GM12875 (cell line): Measurements from ENCODE around the gene MYL9.

Experiments
- H3K4me3 ChIP-seq: one replicate; pipeline ENCODE4 v1.5.1; 2011; ENCODE audit warnings: low read depth, low read length, control low read depth
- TF ChIP-seq, protein P1 (sequence below): IDR thresholded peaks from 2 replicates; pipeline ENCODE4 v1.5.1; 2011; ENCODE audit warnings: low read depth, mild to moderate bottlenecking, control low read depth, inconsistent platforms, low read length, moderate library complexity, borderline replicate concordance; ENCODE audit not compliant: insufficient read depth

MYL9 gene

GRCh38 chr20:36569847-36570429, 28.6 kb downstream of the MYL9 start:
- no peak overlapping the region for H3K4me3 ChIP-seq
- TF ChIP-seq, protein P1, sequence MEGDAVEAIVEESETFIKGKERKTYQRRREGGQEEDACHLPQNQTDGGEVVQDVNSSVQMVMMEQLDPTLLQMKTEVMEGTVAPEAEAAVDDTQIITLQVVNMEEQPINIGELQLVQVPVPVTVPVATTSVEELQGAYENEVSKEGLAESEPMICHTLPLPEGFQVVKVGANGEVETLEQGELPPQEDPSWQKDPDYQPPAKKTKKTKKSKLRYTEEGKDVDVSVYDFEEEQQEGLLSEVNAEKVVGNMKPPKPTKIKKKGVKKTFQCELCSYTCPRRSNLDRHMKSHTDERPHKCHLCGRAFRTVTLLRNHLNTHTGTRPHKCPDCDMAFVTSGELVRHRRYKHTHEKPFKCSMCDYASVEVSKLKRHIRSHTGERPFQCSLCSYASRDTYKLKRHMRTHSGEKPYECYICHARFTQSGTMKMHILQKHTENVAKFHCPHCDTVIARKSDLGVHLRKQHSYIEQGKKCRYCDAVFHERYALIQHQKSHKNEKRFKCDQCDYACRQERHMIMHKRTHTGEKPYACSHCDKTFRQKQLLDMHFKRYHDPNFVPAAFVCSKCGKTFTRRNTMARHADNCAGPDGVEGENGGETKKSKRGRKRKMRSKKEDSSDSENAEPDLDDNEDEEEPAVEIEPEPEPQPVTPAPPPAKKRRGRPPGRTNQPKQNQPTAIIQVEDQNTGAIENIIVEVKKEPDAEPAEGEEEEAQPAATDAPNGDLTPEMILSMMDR, result no peak

GRCh38 chr20:36571564-36572504, 30.5 kb downstream of the MYL9 start:
- peak overlapping the region; percentile 58 for H3K4me3 ChIP-seq
- TF ChIP-seq, protein P1, result no peak

GRCh38 chr20:36572701-36573102, 31.4 kb downstream of the MYL9 start:
- peak overlapping the region; percentile 58 for H3K4me3 ChIP-seq
- TF ChIP-seq, protein P1, result no peak

DNA sequence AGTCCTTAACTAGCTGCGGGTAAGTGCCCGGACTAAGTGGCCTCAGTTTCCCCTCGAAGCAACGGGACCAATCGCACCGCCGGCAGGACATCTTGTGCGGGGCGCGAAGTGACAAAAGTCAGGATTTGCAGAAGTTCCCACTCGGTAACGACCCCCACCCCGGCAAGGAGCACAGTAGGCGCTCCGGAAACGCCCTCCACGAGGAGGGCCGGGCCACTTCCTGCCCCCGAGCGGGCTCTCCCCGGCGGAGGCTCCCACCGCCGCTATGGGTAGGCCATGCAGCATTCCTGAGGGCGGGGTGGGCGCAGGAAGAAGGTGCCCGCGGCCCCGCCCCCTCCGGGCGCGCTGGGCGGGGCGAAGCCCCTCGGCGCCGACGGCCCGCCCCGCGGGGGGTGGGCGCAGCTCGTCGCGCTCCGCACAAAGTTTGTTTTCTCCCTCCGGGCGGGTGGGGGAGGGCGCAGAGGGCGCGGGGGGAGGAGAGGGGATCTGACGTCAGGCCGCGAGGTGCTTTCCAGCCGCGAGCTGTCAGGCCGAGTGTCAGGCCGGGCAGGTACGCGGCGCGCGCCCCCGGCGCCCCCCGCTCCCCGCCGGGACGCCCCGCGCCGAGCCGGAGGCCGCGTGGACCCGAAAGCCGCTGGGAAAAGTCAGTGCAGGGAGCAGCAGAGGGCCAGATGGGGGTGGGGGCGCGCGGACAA, 31.9 kb downstream of the MYL9 start, which contains the start of gene TGIF2:
Gene TGIF2, plus strand, starts transcription at position 495 of the 695 bp plus-strand sequence. CDS start 5,178 bp downstream, outside the sequence.
- peak within 1 kb of the TSS; percentile 87 for H3K4me3 ChIP-seq
- TF ChIP-seq, protein P1, result no peak

DNA sequence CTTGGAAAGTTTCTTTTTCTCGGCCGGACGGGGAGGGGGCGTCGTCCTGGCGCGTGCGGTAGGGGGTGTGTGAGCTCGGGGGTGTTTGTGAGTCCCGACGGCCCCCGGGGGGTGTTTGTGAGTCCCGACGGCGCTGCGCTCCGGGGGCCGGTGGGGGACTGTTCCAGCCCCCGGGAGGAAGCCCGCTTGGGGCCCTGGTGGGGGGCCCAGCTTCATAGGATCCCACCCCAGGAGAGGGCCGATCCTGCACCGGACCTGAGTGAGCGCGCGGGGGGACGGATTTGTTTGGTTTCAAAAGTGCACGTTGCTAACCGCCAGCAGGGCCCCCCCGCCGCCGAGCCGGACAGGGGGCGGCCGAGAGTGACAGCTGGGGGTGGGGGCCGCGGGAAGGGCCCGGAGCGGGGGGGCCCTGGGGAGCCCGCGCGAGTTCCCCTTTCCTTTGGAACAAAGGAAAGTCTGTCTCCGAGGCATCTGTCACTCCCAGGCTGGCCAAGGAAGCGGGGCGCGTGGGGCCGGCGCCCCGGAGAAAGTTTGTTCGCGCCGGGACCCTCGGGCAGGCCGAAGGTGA, 32.6 kb downstream of the MYL9 start:
- H3K4me3 ChIP-seq, result peak overlapping the region; percentile 87
- TF ChIP-seq, protein P1, result no peak

DNA sequence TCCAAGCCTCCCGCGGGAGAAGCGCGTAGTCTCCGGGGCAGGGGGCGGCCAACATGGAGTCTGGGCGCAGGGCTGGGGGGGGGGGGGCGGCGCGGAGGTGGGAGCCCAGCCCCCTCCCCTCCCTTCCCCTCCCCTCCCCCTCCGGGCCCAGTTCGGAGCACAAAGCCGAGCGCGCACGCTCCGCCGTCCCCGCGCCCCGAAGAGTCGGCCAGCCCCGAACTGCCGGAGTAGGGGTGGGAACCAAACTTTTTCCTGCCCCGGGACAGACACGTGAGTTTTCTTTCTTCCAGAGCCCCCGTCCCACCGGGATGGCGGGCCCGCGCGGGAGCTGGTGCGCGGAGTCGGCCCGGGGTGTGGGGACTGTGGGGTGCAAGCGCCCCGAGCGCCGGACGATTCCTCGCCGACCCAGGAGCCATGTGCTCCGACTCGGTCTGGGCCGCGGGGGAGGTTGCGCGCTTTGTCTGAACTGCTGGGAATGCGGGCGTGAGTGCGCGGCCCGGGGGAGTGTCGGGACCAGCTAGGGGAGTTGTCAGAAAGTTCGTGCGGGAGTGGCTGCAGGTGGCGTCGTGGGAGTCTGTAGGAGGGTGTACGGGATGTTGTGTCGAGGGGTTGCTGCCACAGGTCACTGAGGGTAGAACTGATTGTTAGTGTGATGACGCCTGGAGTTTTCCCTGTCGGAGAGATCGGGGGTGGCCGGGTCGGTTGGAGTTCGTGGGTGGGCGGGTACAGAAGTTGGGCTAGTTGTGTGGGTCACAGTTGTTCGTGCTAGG, 33.2 kb downstream of the MYL9 start:
- TF ChIP-seq, protein P1, result no peak
- H3K4me3 ChIP-seq, result peak overlapping the region; percentile 87
